HCT116 (cell line): ENCODE results near the gene ETV5. TPM values are rescaled to one million over a fixed set of nuclear protein-coding genes. Genes with fewer than 3 reads are reported as not detected.

Experiments used
- ATAC-seq: fragments of 200-7000 bp; cut with Tn5 transposase; 2 replicates; pipeline ENCODE4 v1.9.1; 2020; ENCODE audit warnings: mild to moderate bottlenecking, moderate library complexity
- BruUV-seq: library from RNA; stranded (reverse); fragments of 400-500 nt; replicated peaks from 2 replicates; lab custom pipeline; 2021; lab: Mats Ljungman, UMichigan
- CTCF ChIA-PET: fragments of 300-600 bp; sonication (Branson Sonifier 250); formaldehyde crosslinking; loops from one replicate; lab custom pipeline; 2021; ENCODE audit warnings: antibody characterized with exemption; lab: Charles Lee
- POLR2A ChIA-PET: fragments of 300-600, 350-600 bp; sonication (Branson Sonifier 250); formaldehyde crosslinking; loops from one replicate; lab custom pipeline; 2021; ENCODE audit warnings: antibody characterized with exemption; lab: Charles Lee
- RAD21 ChIA-PET, 2 experiments: fragments of 300-600 bp; sonication (Branson Sonifier 250); formaldehyde crosslinking; loops; one replicate each; lab custom pipeline; 2023; ENCODE audit warnings: low total read pairs in 2 of 2; ENCODE audit not compliant: uncharacterized antibody in 2 of 2, unreplicated experiment in 2 of 2, low non-redundant PET in 1 of 2; lab: Charles Lee
- DNase-seq: peaks from one replicate; pipeline ENCODE4 v3.0.0-alpha.2; 2010; ENCODE audit warnings: low read depth, low spot score
- H2AFZ ChIP-seq: fragments of 200-600 bp; shearing (Covaris generic), sonication (generic); 2 replicates; pipeline ENCODE4 v1.6.1; 2017; ENCODE audit warnings: low read depth, mixed run types, mixed read lengths, antibody characterized with exemption, low read length; ENCODE audit not compliant: poor library complexity, severe bottlenecking
- H3K27ac ChIP-seq: 2 replicates; pipeline ENCODE4 v1.5.1; 2012; ENCODE audit warnings: low read depth, low read length
- H3K27me3 ChIP-seq: fragments of 200-600 bp; sonication (generic); 2 replicates; pipeline ENCODE4 v1.6.1; 2016; ENCODE audit warnings: mixed run types, low read length, mixed read lengths; ENCODE audit not compliant: insufficient read depth
- H3K36me3 ChIP-seq, 2 experiments: fragments of 200-500 bp in 1 of 2; fragments of 200-600 bp in 1 of 2; sonication (Bioruptor generic) in 1 of 2; sonication (generic) in 1 of 2; 2 replicates each; pipeline versions ENCODE4 v1.5.1 to v1.6.1; 2014 to 2016; ENCODE audit warnings: low read length in 2 of 2, inconsistent platforms in 1 of 2, mixed read lengths in 1 of 2, mixed run types in 1 of 2; ENCODE audit not compliant: insufficient read depth in 2 of 2, control insufficient read depth in 1 of 2
- H3K4me1 ChIP-seq, 2 experiments: fragments of 200-600 bp in 1 of 2; sonication (generic) in 1 of 2; 2 replicates each; pipeline versions ENCODE4 v1.5.1 to v1.6.1; 2012 to 2017; ENCODE audit warnings: low read length in 2 of 2, inconsistent platforms in 1 of 2, mild to moderate bottlenecking in 1 of 2, mixed read lengths in 1 of 2, mixed run types in 1 of 2, moderate library complexity in 1 of 2; ENCODE audit not compliant: insufficient read depth in 2 of 2, control insufficient read depth in 1 of 2
- H3K4me2 ChIP-seq: fragments of 200-600 bp; sonication (generic); 2 replicates; pipeline ENCODE4 v1.6.1; 2017; ENCODE audit warnings: mixed run types, low read length, mixed read lengths
- H3K4me3 ChIP-seq, 2 experiments: fragments of 200-600 bp in 1 of 2; sonication (generic) in 1 of 2; replicated peaks in 1 of 2; 2 replicates each; pipeline ENCODE4 v1.5.1; 2011 to 2016; ENCODE audit warnings: low read length in 2 of 2, control low read depth in 1 of 2, low read depth in 1 of 2, mild to moderate bottlenecking in 1 of 2, mixed read lengths in 1 of 2, mixed run types in 1 of 2
- H3K79me2 ChIP-seq: fragments of 200-600 bp; sonication (generic); 2 replicates; pipeline ENCODE4 v1.6.1; 2017; ENCODE audit warnings: mild to moderate bottlenecking, mixed run types, low read length, moderate library complexity, mixed read lengths; ENCODE audit not compliant: insufficient read depth
- H3K9ac ChIP-seq: fragments of 200-600 bp; sonication (generic); 2 replicates; pipeline ENCODE4 v1.6.1; 2016; ENCODE audit warnings: low read length, mixed read lengths
- H3K9me2 ChIP-seq: fragments of 200-600 bp; sonication (generic), shearing (Covaris generic); 2 replicates; pipeline ENCODE4 v1.6.1; 2017; ENCODE audit warnings: mixed run types, mild to moderate bottlenecking, moderate library complexity; ENCODE audit not compliant: insufficient read depth
- H3K9me3 ChIP-seq, 2 experiments: fragments of 200-500 bp in 1 of 2; fragments of 200-600 bp in 1 of 2; sonication (Bioruptor generic) in 1 of 2; sonication (generic) in 1 of 2; 2 replicates each; pipeline ENCODE4 v1.6.1; 2014 to 2017; ENCODE audit warnings: low read length in 2 of 2, mixed read lengths in 2 of 2, inconsistent platforms in 1 of 2, low read depth in 1 of 2, mild to moderate bottlenecking in 1 of 2, mixed run types in 1 of 2, moderate library complexity in 1 of 2; ENCODE audit not compliant: control insufficient read depth in 1 of 2, insufficient read depth in 1 of 2
- H4K20me1 ChIP-seq: fragments of 200-600 bp; sonication (generic), shearing (Covaris generic); 2 replicates; pipeline ENCODE4 v1.6.1; 2017; ENCODE audit warnings: mixed run types, mild to moderate bottlenecking, moderate library complexity; ENCODE audit not compliant: insufficient read depth
- CBX3 ChIP-seq: IDR thresholded peaks from 2 replicates; pipeline ENCODE4 v1.6.1; 2012; ENCODE audit warnings: low read depth
- CEBPB ChIP-seq: IDR thresholded peaks from 2 replicates; pipeline ENCODE4 v1.6.1; 2012; ENCODE audit warnings: low read depth
- RAD21 ChIP-seq: IDR thresholded peaks from 2 replicates; pipeline ENCODE4 v1.6.1; 2012; ENCODE audit warnings: low read depth, mild to moderate bottlenecking
- SRF ChIP-seq: IDR thresholded peaks from 2 replicates; pipeline ENCODE4 v1.6.1; 2012; ENCODE audit warnings: low read depth
- intact Hi-C: fragments of 100-400 bp; cut with micrococcal nuclease; formaldehyde crosslinking; loops from 2 replicates; pipeline ENCODE4 v1.10.0; 2022
- total RNA-seq: library from RNA; stranded (reverse); gene quantifications from one replicate; pipeline ENCODE4 v1.2.1, GENCODE V29; 2021; ENCODE audit not compliant: unreplicated experiment

ETV5 gene
- total RNA-seq, 1 experiment from 2014 or later: 89.7 TPM

DNA sequence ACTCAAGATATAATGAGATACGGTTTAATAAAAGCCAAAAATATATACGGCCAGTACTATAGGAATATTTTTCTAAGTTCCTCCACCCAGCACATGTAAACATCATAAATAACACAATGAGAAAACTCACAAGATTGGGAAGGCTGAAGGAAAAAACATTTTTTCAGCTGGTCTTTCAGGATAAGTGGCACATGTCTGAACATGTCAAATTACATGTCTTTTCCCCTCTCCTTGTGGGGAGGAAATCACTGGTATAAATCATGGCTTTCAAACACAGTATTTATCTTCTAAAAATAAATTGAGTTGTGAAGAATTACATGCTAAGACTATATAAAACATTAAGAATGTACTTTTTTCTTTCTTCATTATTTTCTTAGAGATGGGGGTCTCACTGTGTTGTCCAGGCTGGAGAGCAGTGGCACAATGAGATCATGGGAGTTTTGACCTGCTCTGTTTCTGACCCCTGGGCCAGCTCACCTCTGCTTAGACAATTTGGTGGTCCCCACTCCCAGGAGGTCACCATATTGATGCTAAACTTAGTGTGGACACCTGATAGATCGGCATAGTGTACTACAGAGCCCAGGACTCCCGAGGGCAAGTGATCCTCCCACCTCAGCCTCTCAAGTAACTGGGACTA is 32.8 kb downstream of the ETV5 start:
- Histone ChIP-seq H3K36me3 (peaks cover 12 to 22% of the 10 kb centered on the region in 2 experiments; a peak in 3 of 4 replicates), H3K79me2 (no peaks in the 10 kb centered on the region), H3K9me3 (no peaks in the 10 kb centered on the region), H3K4me2 (no peak overlapping the region), H2AFZ (no peak overlapping the region), H3K4me1 (no peaks in the 10 kb centered on the region), H3K9me2 (no peaks in the 10 kb centered on the region), H4K20me1 (no peaks in the 10 kb centered on the region)
- no TSS peak for BruUV-seq
- DNase-seq: no peak
- CTCF ChIA-PET: interaction anchor here (2.3 kb wide), 1 partner anchor 166 kb away, joined by 9 read pairs; no protein-coding TSS in a partner anchor
- intact Hi-C loops: no loop called here
- RAD21 ChIA-PET: no interaction called here
- POLR2A ChIA-PET: no interaction called here
- no peak for TF ChIP-seq CEBPB
- TF ChIP-seq CBX3: no peak
- TF ChIP-seq, all 23 proteins: peak for 0
- Histone ChIP-seq H3K9ac (no peak overlapping the region), H3K27me3 (no peaks in the 10 kb centered on the region), H3K27ac (no peak overlapping the region), H3K4me3 (no peak overlapping the region)
- no peak for ATAC-seq

DNA sequence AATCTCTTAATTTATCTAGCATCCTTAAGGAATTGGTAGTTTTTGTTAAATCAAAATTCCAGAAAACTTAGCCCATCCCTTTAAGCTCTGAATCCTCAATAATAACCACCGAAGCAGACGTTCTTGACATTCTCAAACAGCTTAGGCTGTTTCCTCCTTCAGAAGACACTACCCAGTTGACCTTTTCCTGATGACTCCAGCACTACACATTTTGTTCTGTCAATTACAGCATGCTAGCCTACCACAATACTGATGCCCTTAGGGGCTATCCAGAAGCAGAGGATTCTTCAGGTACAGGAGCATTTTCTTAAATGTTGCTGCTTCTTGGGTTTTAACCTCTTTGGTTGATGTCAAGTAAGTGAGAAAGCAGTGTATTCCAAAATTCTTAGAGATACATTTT is 33.4 kb downstream of the ETV5 start:
- peaks cover 9 to 22% of the 10 kb centered on the region in 2 experiments; a peak in 3 of 4 replicates for H3K36me3 ChIP-seq
- no peak overlapping the region for H3K4me2 ChIP-seq
- H3K27me3 ChIP-seq: no peaks in the 10 kb centered on the region
- H3K9ac ChIP-seq: no peak overlapping the region
- no peaks in the 10 kb centered on the region for H3K4me1 ChIP-seq
- no peak overlapping the region for H3K27ac ChIP-seq
- TF ChIP-seq CBX3 (no peak), RAD21 (no peak), SRF (no peak)
- BruUV-seq: no TSS peak
- DNase-seq: no peak
- ChIA-PET RAD21 (no interaction called here), POLR2A (no interaction called here), CTCF (interaction anchor here (2.3 kb wide), 1 partner anchor 167 kb away, joined by 9 read pairs; no protein-coding TSS in a partner anchor)
- H3K9me2 ChIP-seq: no peaks in the 10 kb centered on the region
- no peaks in the 10 kb centered on the region for H3K79me2 ChIP-seq
- intact Hi-C loops: no loop called here
- no peaks in the 10 kb centered on the region for H3K9me3 ChIP-seq
- no peak overlapping the region for H2AFZ ChIP-seq
- H4K20me1 ChIP-seq: no peaks in the 10 kb centered on the region
- ATAC-seq: no peak
- H3K4me3 ChIP-seq: no peak overlapping the region
